DMS153 (cell line): ENCODE measurements around the gene NECTIN1.

Source experiments
- DNase-seq: peaks from one replicate; lab custom pipeline; 2025; lab: John Stamatoyannopoulos, UW

Gene NECTIN1

GRCh38 chr11:119712459-119713358, 16.3 kb downstream of the NECTIN1 start:
- no peak for DNase-seq

- DNase-seq = no peak
Observed at GRCh38 chr11:119712006-119712405, 17.0 kb downstream of the NECTIN1 start.

GRCh38 chr11:119711476-119711875, 17.5 kb downstream of the NECTIN1 start:
- DNase-seq = no peak

- no peak for DNase-seq
Observed at GRCh38 chr11:119710417-119710816, 18.6 kb downstream of the NECTIN1 start.

GRCh38 chr11:119709638-119710346, 19.2 kb downstream of the NECTIN1 start:
- DNase-seq = no peak

GRCh38 chr11:119709171-119709570, 19.8 kb downstream of the NECTIN1 start:
- DNase-seq = no peak

- no peak for DNase-seq
Observed at GRCh38 chr11:119708384-119708783, 20.6 kb downstream of the NECTIN1 start.

GRCh38 chr11:119706887-119707286, 22.1 kb downstream of the NECTIN1 start:
- DNase-seq = no peak

GRCh38 chr11:119706029-119706428, 23.0 kb downstream of the NECTIN1 start:
- DNase-seq = no peak

- no peak for DNase-seq
Observed at GRCh38 chr11:119705362-119705761, 23.6 kb downstream of the NECTIN1 start.

- no peak for DNase-seq
Observed at GRCh38 chr11:119704849-119705248, 24.2 kb downstream of the NECTIN1 start.

GRCh38 chr11:119701591-119702549, 27.1 kb downstream of the NECTIN1 start:
- no peak for DNase-seq

GRCh38 chr11:119700536-119701346, 28.3 kb downstream of the NECTIN1 start:
- no peak for DNase-seq

GRCh38 chr11:119700030-119700429, 29.0 kb downstream of the NECTIN1 start:
- DNase-seq = no peak

GRCh38 chr11:119699227-119699626, 29.8 kb downstream of the NECTIN1 start:
- DNase-seq = no peak

- no peak for DNase-seq
Observed at GRCh38 chr11:119697882-119698281, 31.1 kb downstream of the NECTIN1 start.

- no peak for DNase-seq
Observed at GRCh38 chr11:119697445-119697844, 31.6 kb downstream of the NECTIN1 start.

GRCh38 chr11:119696378-119697222, 32.4 kb downstream of the NECTIN1 start:
- DNase-seq = peak; percentile 79

- DNase-seq = peak; percentile 44
Observed at GRCh38 chr11:119694334-119694733, 34.7 kb downstream of the NECTIN1 start.

- no peak for DNase-seq
Observed at GRCh38 chr11:119693253-119693815, 35.7 kb downstream of the NECTIN1 start.
